ENCODE data around the gene NOL8. TPM values are rescaled to one million over a fixed set of nuclear protein-coding genes. Genes with fewer than 3 reads are reported as not detected.

NOL8 gene
- 10 to 100 TPM; 23.8 to 26.6 TPM for total RNA-seq

DNA sequence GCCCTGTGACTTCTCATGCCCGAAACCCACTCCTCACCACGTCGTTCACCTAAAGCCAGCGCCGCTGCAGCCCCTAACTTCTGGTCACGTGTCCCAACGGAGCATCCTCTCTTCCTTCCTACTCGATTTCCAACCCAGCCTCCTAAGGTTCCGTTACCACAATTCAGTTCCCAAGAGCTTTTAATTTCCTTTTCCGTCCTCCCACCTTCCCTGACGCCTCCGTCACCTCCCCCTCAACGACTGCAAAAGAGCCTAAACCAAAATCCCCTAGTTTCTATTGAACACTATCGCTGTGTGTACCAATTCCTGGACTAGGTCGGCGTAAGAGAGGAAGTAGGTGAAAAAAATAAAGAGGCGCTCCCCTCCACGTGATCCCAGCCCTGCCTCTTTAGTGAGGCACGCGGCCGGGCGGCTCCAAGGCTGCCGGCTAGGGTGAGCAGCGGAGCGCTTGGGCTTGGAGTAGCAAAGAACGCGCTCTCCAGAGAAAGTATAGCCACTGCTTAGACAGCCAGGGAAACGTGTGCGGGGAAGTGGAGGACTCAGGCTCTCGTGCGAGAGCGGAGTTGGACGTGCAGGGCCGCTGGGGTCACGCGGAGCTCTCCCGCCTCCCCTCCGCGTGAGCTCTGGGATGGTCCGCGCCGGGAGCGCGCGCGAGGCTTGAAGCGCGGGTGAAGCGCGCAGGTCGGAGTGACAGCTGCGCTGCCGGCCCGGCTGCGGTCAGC is at the start of gene NOL8, which contains the start of gene CENPP:
Gene NOL8 (minus strand): TSS at position 82 of the 722 bp plus-strand sequence. CDS start 1,189 bp downstream, outside the sequence.
Gene CENPP (plus strand): TSS at position 685 of the 722 bp plus-strand sequence.
- WGBS, result under 1% methylated on average over 54 of the region's 55 CpGs
- intact Hi-C loops (cut with DNase I), result loop anchor here (5.0 kb wide), 1 partner anchor 33 kb away; the partner anchor contains the start of gene IARS1
- TF ChIP-seq, protein P1, sequence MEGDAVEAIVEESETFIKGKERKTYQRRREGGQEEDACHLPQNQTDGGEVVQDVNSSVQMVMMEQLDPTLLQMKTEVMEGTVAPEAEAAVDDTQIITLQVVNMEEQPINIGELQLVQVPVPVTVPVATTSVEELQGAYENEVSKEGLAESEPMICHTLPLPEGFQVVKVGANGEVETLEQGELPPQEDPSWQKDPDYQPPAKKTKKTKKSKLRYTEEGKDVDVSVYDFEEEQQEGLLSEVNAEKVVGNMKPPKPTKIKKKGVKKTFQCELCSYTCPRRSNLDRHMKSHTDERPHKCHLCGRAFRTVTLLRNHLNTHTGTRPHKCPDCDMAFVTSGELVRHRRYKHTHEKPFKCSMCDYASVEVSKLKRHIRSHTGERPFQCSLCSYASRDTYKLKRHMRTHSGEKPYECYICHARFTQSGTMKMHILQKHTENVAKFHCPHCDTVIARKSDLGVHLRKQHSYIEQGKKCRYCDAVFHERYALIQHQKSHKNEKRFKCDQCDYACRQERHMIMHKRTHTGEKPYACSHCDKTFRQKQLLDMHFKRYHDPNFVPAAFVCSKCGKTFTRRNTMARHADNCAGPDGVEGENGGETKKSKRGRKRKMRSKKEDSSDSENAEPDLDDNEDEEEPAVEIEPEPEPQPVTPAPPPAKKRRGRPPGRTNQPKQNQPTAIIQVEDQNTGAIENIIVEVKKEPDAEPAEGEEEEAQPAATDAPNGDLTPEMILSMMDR (IDR thresholded peaks at IDR 0.05), result no peak
- TF ChIP-seq POLR2A (IDR thresholded peaks at IDR 0.05) (peak; percentile 20), POLR2AphosphoS5 (IDR thresholded peaks at IDR 0.05) (peak; percentile 90)
- peak within 1 kb of the TSS; percentile 89 to 94 for H3K27ac ChIP-seq
- H3K27me3 ChIP-seq (replicated peaks; ENCODE audit: insufficient read depth), result no peaks in the 10 kb centered on the region
- DNase-seq (ENCODE audit: low spot score), result peak; percentile 86
- no peaks in the 10 kb centered on the region for H3K9me3 ChIP-seq
- H3K4me1 ChIP-seq (replicated peaks), result peaks cover 8% of the 10 kb centered on the region
- peak within 1 kb of the TSS; percentile 73 to 82 for H3K4me3 ChIP-seq
- no peaks in the 10 kb centered on the region for H3K36me3 ChIP-seq

DNA sequence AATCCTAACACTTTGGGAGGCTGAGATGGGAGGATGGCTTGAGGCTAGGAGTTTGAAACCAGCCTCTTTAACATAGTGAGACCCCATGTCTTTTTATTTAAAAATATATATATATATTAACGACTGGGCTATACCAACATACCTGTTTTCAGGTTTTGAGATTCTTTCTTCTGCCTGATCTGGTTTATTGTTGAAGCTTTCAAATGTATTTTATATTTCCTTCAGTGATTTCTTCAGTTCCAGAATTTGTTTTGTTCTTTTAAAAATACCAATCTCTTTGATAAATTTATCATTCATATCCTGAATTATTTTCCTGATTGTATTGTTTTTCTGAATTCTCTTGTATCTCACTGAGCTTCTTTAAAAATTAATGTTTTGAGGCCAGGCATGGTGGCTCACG is 48.0 kb upstream of the NOL8 start:
- WGBS, result 100% methylated on average over 2 of the region's 2 CpGs
- H3K4me1 ChIP-seq (replicated peaks), result no peaks in the 10 kb centered on the region
- H3K4me3 ChIP-seq, result no peak overlapping the region
- H3K36me3 ChIP-seq, result no peaks in the 10 kb centered on the region
- no peaks in the 10 kb centered on the region for H3K9me3 ChIP-seq
- no peaks in the 10 kb centered on the region for H3K27me3 ChIP-seq (replicated peaks; ENCODE audit: insufficient read depth)
- DNase-seq (ENCODE audit: low spot score), result no peak
- no peak overlapping the region for H3K27ac ChIP-seq
- TF ChIP-seq, protein P1 (IDR thresholded peaks at IDR 0.05), result no peak
- TF ChIP-seq POLR2A (IDR thresholded peaks at IDR 0.05) (no peak), POLR2AphosphoS5 (IDR thresholded peaks at IDR 0.05) (no peak)
- intact Hi-C loops (cut with DNase I), result no loop called here

DNA sequence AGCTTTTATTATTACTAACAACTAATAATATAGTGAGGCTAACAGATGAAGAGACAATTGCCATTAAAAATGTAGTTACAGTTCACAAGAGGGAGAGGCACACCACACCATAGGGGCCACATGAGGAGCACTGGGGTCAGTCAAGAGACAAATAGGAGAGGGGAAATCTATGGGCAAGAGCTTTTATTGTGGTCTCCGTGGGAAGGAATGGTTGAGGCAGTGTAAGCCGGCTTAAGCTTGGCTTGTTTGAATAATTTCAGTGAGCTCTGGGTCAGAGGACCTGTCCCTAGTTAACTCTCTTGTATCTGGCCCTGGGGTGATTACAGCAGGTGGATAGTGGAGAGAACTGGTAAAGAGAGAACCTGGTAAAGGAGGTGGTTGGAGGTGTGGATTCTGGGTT is 43.9 kb upstream of the NOL8 start:
- 50% methylated on average over 2 of the region's 2 CpGs for WGBS
- H3K4me3 ChIP-seq, result no peak overlapping the region
- no peak for DNase-seq (ENCODE audit: low spot score)
- H3K9me3 ChIP-seq, result no peaks in the 10 kb centered on the region
- H3K36me3 ChIP-seq, result no peaks in the 10 kb centered on the region
- no peak overlapping the region for H3K27ac ChIP-seq
- H3K27me3 ChIP-seq (replicated peaks; ENCODE audit: insufficient read depth), result no peaks in the 10 kb centered on the region
- no peaks in the 10 kb centered on the region for H3K4me1 ChIP-seq (replicated peaks)
- TF ChIP-seq POLR2A (IDR thresholded peaks at IDR 0.05) (no peak), POLR2AphosphoS5 (IDR thresholded peaks at IDR 0.05) (no peak)
- TF ChIP-seq, protein P1 (IDR thresholded peaks at IDR 0.05), result no peak
- intact Hi-C loops (cut with DNase I), result no loop called here

DNA sequence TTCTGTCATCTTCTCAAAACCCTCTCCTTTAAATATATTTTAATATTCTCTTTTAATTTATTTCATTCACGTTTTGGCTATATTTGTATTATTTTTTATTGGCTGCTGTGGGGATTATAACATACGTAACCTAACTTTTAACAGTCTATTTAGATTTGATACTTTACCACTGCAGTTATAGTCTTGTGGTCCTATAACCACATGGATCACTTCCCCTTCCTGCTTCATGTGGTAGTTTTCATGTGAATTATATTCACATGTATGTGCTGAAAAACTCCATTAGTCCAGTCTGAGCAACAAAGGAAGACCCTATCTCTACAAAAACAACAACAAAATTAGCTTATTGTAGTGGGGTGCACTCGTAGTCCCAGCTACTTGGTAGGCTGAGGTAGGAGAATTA is 34.9 kb upstream of the NOL8 start:
- Histone ChIP-seq H3K36me3 (no peaks in the 10 kb centered on the region), H3K9me3 (no peaks in the 10 kb centered on the region), H3K4me1 (replicated peaks) (no peaks in the 10 kb centered on the region), H3K27me3 (replicated peaks; ENCODE audit: insufficient read depth) (no peaks in the 10 kb centered on the region), H3K4me3 (no peak overlapping the region), H3K27ac (no peak overlapping the region)
- WGBS, result 81% methylated on average over 3 of the region's 3 CpGs
- TF ChIP-seq POLR2AphosphoS5 (IDR thresholded peaks at IDR 0.05) (no peak), POLR2A (IDR thresholded peaks at IDR 0.05) (no peak)
- TF ChIP-seq, protein P1 (IDR thresholded peaks at IDR 0.05), result no peak
- intact Hi-C loops (cut with DNase I), result no loop called here
- DNase-seq (ENCODE audit: low spot score), result no peak
